Activated CD8-positive, alpha-beta T cell treated with anti-CD3 and anti-CD28 coated beads for 36 hours (primary cell): ENCODE results near the gene PSMB2. TPM values are rescaled to one million over a fixed set of nuclear protein-coding genes. Genes with fewer than 3 reads are reported as not detected.

ENCODE experiments used
- ATAC-seq: fragments of 200-7000 bp; cut with Tn5 transposase; one replicate; pipeline ENCODE4 v1.10.0; 2021; ENCODE audit warnings: mild to moderate bottlenecking, moderate library complexity
- CTCF ChIA-PET: fragments of 350-600 bp; sonication (Branson Sonifier 250); formaldehyde crosslinking; loops from one replicate; lab custom pipeline; 2021; ENCODE audit warnings: antibody characterized with exemption; lab: Charles Lee
- POLR2A ChIA-PET: fragments of 350-600 bp; sonication (Branson Sonifier 250); formaldehyde crosslinking; loops from one replicate; lab custom pipeline; 2021; ENCODE audit warnings: antibody characterized with exemption; lab: Charles Lee
- DNase-seq: peaks from one replicate; pipeline ENCODE4 v3.0.0-alpha.2; 2020
- H3K27ac Mint-ChIP-seq: one replicate; pipeline ENCODE4 v1.8.0; 2021; ENCODE audit warnings: mild to moderate bottlenecking, mixed read lengths
- H3K27me3 Mint-ChIP-seq: one replicate; pipeline ENCODE4 v1.8.0; 2021; ENCODE audit warnings: mixed read lengths
- H3K36me3 Mint-ChIP-seq: one replicate; pipeline ENCODE4 v1.8.0; 2021; ENCODE audit warnings: low read depth, mixed read lengths
- H3K4me1 Mint-ChIP-seq: one replicate; pipeline ENCODE4 v1.8.0; 2021; ENCODE audit warnings: low read depth, mixed read lengths
- H3K4me3 Mint-ChIP-seq: one replicate; pipeline ENCODE4 v1.8.0; 2021; ENCODE audit warnings: mild to moderate bottlenecking, moderate library complexity, mixed read lengths
- H3K9me3 Mint-ChIP-seq: one replicate; pipeline ENCODE4 v1.8.0; 2021; ENCODE audit warnings: mixed read lengths
- CTCF ChIP-seq: fragments of 200-600 bp; IDR thresholded peaks from one replicate; pipeline ENCODE4 v1.8.0; 2022; ENCODE audit warnings: antibody characterized with exemption, mild to moderate bottlenecking
- intact Hi-C: fragments of 100-400 bp; cut with micrococcal nuclease; formaldehyde crosslinking; loops from one replicate; pipeline ENCODE4 v1.10.0; 2022
- total RNA-seq, 2 experiments: library from RNA; stranded (reverse); gene quantifications; one replicate each; pipeline ENCODE4 v1.2.3, GENCODE V29; 2021

The PSMB2 gene
- total RNA-seq, 2 experiments from 2014 or later, result 92.9 to 94.2 TPM

- CTCF ChIA-PET, result interaction anchor here (1.2 to 3.2 kb wide), 4 partner anchors 16 to 98 kb away, joined by 3 to 14 read pairs (median 6); no protein-coding TSS in a partner anchor
- no peak for TF ChIP-seq CTCF
- no peak overlapping the region for H3K4me3 Mint-ChIP-seq
- ATAC-seq (no peak), DNase-seq (no peak)
- peaks cover 4% of the 10 kb centered on the region for H3K4me1 Mint-ChIP-seq
- intact Hi-C loops, result no loop called here
- no peaks in the 10 kb centered on the region for H3K9me3 Mint-ChIP-seq
- peaks cover 43% of the 10 kb centered on the region for H3K36me3 Mint-ChIP-seq
- H3K27ac Mint-ChIP-seq, result no peak overlapping the region
- H3K27me3 Mint-ChIP-seq, result no peaks in the 10 kb centered on the region
- POLR2A ChIA-PET, result interaction anchor here (0.9 to 1.3 kb wide), 2 partner anchors 8 to 11 kb away, joined by 3 read pairs; no protein-coding TSS in a partner anchor
Observed at GRCh38 chr1:35629051-35629450, 12.3 kb downstream of the PSMB2 start.

GRCh38 chr1:35623832-35624231 is 17.5 kb downstream of the PSMB2 start:
- Mint-ChIP-seq H3K4me3 (no peak overlapping the region), H3K27ac (no peak overlapping the region), H3K9me3 (no peaks in the 10 kb centered on the region), H3K27me3 (no peaks in the 10 kb centered on the region), H3K4me1 (peaks cover 5% of the 10 kb centered on the region), H3K36me3 (peaks cover 26% of the 10 kb centered on the region)
- TF ChIP-seq CTCF, result no peak
- ATAC-seq (no peak), DNase-seq (no peak)
- POLR2A ChIA-PET, result interaction anchor here (1.2 to 1.6 kb wide), 2 partner anchors 10 to 20 kb away, joined by 6 to 7 read pairs; no protein-coding TSS in a partner anchor
- CTCF ChIA-PET, result interaction anchor here (1.2 kb wide), 1 partner anchor 21 kb away, joined by 3 read pairs; no protein-coding TSS in a partner anchor
- intact Hi-C loops, result no loop called here

- H3K27ac Mint-ChIP-seq, result no peak overlapping the region
- POLR2A ChIA-PET, result interaction anchor here (1.2 to 1.6 kb wide), 2 partner anchors 11 to 19 kb away, joined by 6 to 7 read pairs; no protein-coding TSS in a partner anchor
- H3K27me3 Mint-ChIP-seq, result no peaks in the 10 kb centered on the region
- TF ChIP-seq CTCF, result no peak
- H3K36me3 Mint-ChIP-seq, result peaks cover 28% of the 10 kb centered on the region
- intact Hi-C loops, result no loop called here
- CTCF ChIA-PET, result no interaction called here
- no peaks in the 10 kb centered on the region for H3K9me3 Mint-ChIP-seq
- peaks cover 3% of the 10 kb centered on the region for H3K4me1 Mint-ChIP-seq
- no peak overlapping the region for H3K4me3 Mint-ChIP-seq
- ATAC-seq (no peak), DNase-seq (no peak)
Observed at GRCh38 chr1:35622510-35623178, 18.7 kb downstream of the PSMB2 start.

- DNase-seq, result no peak
- H3K4me3 Mint-ChIP-seq, result no peak overlapping the region
- H3K36me3 Mint-ChIP-seq, result peaks cover 26% of the 10 kb centered on the region
- H3K9me3 Mint-ChIP-seq, result no peaks in the 10 kb centered on the region
- no peak for ATAC-seq
- H3K27ac Mint-ChIP-seq, result no peak overlapping the region
- no peaks in the 10 kb centered on the region for H3K27me3 Mint-ChIP-seq
- POLR2A ChIA-PET, result interaction anchor here (0.6 kb wide), 1 partner anchor 147 kb away, joined by 3 read pairs; no protein-coding TSS in a partner anchor
- no peak for TF ChIP-seq CTCF
- CTCF ChIA-PET, result interaction anchor here (0.8 to 1.5 kb wide), 5 partner anchors 12 to 264 kb away, joined by 3 to 4 read pairs (median 3); partner anchors contain the start of gene AGO1
- intact Hi-C loops, result no loop called here
- peaks cover 10% of the 10 kb centered on the region for H3K4me1 Mint-ChIP-seq
Observed at GRCh38 chr1:35619237-35620121, 21.8 kb downstream of the PSMB2 start.
